ENCODE results near the gene CCNK.

CCNK gene

DNA sequence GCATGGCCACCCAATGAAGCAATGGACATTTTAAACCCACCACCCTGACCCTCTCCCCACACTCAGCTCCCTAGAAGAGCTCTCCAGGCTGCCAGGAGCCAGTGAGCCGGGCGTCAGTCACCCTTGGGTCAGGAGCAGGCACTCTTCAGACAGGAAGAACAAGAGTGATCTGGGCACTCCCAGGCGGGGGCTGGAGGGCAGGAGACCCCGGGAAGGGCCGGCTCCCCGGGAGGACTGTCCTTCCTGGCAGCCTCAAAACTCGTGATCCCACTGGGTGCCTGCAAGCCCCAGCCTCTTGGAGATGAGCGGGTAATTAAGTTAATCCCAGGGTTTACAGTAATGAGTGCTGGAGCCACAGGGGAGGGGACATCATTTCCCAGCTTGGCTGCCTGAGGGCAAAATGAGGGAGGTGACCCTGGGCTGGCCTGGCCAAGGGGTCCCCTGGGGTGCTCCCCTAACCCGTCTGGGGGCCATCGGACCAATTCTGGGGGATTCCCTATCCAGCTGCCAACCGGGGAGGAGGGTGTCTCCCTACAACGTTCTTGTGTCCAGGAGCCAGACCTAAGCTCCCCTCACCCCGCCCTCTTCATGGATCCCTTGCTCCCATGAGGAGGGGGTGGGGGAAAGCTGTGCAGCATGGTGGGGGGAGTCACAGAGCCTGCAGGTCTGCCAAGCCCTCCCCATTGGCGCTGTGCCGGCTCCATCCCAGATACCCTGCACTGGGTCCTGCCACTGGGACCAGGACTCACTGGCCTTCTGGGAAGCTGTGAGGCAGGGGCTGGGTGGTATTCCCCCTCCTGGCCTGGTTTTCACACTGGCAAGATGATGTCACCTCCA is 59.2 kb downstream of the CCNK start:
- TF ChIP-seq, protein P1, sequence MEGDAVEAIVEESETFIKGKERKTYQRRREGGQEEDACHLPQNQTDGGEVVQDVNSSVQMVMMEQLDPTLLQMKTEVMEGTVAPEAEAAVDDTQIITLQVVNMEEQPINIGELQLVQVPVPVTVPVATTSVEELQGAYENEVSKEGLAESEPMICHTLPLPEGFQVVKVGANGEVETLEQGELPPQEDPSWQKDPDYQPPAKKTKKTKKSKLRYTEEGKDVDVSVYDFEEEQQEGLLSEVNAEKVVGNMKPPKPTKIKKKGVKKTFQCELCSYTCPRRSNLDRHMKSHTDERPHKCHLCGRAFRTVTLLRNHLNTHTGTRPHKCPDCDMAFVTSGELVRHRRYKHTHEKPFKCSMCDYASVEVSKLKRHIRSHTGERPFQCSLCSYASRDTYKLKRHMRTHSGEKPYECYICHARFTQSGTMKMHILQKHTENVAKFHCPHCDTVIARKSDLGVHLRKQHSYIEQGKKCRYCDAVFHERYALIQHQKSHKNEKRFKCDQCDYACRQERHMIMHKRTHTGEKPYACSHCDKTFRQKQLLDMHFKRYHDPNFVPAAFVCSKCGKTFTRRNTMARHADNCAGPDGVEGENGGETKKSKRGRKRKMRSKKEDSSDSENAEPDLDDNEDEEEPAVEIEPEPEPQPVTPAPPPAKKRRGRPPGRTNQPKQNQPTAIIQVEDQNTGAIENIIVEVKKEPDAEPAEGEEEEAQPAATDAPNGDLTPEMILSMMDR (IDR thresholded peaks at IDR 0.05; ENCODE audit: control extremely low read depth, extremely low read depth, low read depth, missing control alignments), result no peak
- POLR2A ChIA-PET, result no interaction called here
- no peak for DNase-seq (ENCODE audit: extremely low spot score)
- CTCF ChIA-PET, result interaction anchor here (1.3 kb wide), 1 partner anchor 190 kb away, joined by 3 read pairs; no protein-coding TSS in a partner anchor

DNA sequence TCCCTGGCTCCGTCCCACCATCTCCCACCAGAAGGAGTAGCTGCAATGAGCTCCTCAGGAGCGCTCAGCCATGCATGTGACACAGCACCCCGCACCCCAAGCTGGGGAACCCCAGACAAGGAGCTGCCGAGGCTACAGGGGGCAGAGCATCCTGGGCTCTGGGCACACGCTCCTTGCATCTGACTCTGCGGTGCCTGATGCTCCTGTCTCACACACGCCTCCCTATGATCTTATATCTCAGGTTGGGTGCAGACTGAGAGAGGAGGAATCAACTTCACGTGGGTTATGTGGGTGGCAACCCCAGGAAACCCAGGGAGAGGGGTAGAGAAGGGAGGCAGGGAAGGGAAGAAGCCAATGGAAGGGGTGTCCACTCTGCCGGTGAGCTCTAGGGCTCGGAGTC is 60.0 kb downstream of the CCNK start:
- TF ChIP-seq, protein P1 (IDR thresholded peaks at IDR 0.05; ENCODE audit: control extremely low read depth, extremely low read depth, low read depth, missing control alignments), result no peak
- CTCF ChIA-PET, result interaction anchor here (1.0 to 1.3 kb wide), 2 partner anchors 87 to 189 kb away, joined by 3 read pairs; no protein-coding TSS in a partner anchor
- POLR2A ChIA-PET, result no interaction called here
- DNase-seq (ENCODE audit: extremely low spot score), result no peak

DNA sequence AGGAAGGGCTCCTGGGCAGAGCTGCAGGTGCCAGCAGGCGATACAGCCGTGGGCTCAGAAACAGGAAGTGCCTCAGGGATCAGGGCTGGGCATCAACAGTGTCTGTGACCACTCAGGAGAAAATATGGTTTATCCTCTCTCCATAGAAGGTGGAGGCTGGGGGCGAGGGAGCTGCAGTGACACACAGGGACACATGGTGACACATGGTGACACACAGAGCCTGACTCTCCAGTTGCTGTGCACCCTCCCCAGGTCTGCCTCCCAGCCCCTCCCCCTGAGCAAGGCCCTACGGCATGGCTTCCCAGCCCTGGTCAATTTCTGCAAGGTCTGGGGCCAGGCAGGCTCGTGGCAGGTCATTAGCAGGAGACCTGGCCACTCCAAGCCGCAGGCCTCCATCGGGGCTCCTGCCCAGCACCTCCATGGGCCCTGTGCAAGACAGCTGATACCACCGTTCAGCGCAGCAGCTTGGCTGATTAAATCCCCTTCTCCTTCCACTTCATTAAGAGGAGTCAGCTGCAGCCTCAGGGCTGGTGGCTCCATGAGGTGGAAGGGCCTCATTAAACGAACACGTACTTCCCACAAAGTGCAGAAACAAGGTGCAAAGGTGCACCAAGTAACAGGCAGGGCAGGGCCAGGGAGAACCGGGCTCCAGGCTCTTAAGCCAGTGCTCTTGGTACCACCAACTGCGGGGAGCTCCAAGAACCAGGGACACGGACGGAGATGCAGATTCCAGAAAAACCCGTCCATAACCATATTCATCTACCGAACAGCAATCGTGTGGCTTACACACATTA is 60.7 kb downstream of the CCNK start:
- POLR2A ChIA-PET, result no interaction called here

DNA sequence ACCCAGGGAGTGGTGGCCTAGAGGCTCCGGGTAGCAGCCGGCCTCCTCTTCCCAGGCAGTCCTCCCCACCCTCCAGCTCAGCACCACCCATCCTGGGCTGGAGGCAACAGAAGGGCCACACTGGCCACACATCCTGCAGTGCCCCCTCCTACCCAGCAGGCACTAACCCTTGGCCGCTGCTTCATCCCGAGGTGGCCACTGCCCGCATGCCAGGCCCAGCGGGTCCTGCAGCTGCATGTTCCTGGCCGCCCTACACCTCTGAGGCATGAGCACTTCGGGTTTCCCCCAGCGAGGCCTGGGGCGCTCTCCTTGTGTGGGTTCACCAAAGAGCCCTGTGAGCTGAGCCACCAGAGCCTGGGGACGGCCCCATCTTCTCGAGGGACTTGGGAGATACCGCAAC is 61.4 kb downstream of the CCNK start:
- no peak for DNase-seq (ENCODE audit: extremely low spot score)
- POLR2A ChIA-PET, result no interaction called here
- TF ChIP-seq, protein P1 (IDR thresholded peaks at IDR 0.05; ENCODE audit: control extremely low read depth, extremely low read depth, low read depth, missing control alignments), result no peak
- CTCF ChIA-PET, result interaction anchor here (1.1 kb wide), 1 partner anchor 25 kb away, joined by 5 read pairs; no protein-coding TSS in a partner anchor

More for the DNA sequence above, 60.7 kb downstream of the CCNK start:
- no peak for DNase-seq (ENCODE audit: extremely low spot score)
- CTCF ChIA-PET, result interaction anchor here (1.0 to 1.3 kb wide), 2 partner anchors 87 to 188 kb away, joined by 3 read pairs; no protein-coding TSS in a partner anchor
- TF ChIP-seq, protein P1 (IDR thresholded peaks at IDR 0.05; ENCODE audit: control extremely low read depth, extremely low read depth, low read depth, missing control alignments), result no peak

DNA sequence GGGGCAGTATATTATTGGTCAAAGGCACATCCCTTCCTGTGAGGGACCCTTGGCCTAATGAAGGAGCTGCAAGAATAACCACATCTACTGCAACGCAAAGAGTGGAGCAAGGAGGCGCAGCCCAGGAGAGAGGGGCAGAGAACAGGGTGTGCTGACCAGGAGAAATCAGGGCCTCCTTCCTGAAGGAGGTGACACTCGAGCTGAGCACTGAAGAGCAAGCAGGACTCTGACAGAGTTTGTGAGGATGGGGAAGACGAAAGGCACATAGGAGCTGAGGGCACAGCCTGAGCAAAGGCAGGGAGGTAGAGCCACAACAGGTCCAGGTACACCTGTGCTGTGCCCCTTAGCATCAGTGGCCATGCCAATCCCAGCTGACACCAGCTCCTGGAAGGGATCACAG is 62.2 kb downstream of the CCNK start:
- ChIA-PET CTCF (interaction anchor here (1.1 kb wide), 1 partner anchor 26 kb away, joined by 5 read pairs; no protein-coding TSS in a partner anchor), POLR2A (no interaction called here)
- TF ChIP-seq, protein P1 (IDR thresholded peaks at IDR 0.05; ENCODE audit: control extremely low read depth, extremely low read depth, low read depth, missing control alignments), result no peak
- no peak for DNase-seq (ENCODE audit: extremely low spot score)

DNA sequence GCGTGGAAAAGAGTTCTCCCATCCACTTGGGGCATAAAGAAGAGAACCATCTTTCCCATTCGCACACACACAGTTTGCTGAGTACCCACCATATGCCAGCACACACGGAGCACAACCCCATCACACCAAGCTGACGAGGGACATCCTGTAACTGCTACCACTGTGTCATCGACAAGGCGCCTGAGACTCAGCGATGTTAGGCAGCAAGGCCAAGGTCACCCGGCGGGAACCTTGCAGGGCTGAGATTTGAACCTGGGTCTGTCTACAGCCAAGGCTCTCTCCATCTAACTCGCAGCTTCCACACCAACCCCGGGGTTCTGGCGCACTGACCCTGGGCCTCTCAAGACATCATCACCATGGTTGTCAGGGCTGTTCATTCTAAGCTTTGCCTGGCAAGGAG is 62.8 kb downstream of the CCNK start:
- no peak for DNase-seq (ENCODE audit: extremely low spot score)
- CTCF ChIA-PET, result interaction anchor here (1.1 kb wide), 2 partner anchors 26 to 355 kb away, joined by 3 to 5 read pairs; no protein-coding TSS in a partner anchor
- POLR2A ChIA-PET, result no interaction called here
- TF ChIP-seq, protein P1 (IDR thresholded peaks at IDR 0.05; ENCODE audit: control extremely low read depth, extremely low read depth, low read depth, missing control alignments), result no peak
